Sigmoid colon (tissue), 7 donors: ENCODE data around the gene SUSD3. TPM values are rescaled to one million over a fixed set of nuclear protein-coding genes. Genes with fewer than 3 reads are reported as not detected.
A peak's percentile ranks its signal among the peaks of the same experiment; 100 is the strongest.

Experiments
- DNase-seq: peaks from one replicate; pipeline ENCODE4 v3.0.0-alpha.2; 2019
- H3K27ac ChIP-seq, 4 donors: fragments of 200-600 bp; sonication (generic); one replicate each; pipeline ENCODE4 v1.5.1; 2016 to 2019; ENCODE audit warnings: mild to moderate bottlenecking in 1 of 4
- H3K27me3 ChIP-seq, 3 donors: fragments of 200-600 bp; sonication (generic); one replicate each; pipeline ENCODE4 v1.5.1; 2019; ENCODE audit warnings: mild to moderate bottlenecking in 1 of 3
- H3K36me3 ChIP-seq, 4 donors: fragments of 200-600 bp; sonication (generic); one replicate each; pipeline ENCODE4 v1.5.1; 2016 to 2019
- H3K4me1 ChIP-seq, 4 donors: fragments of 200-600 bp; sonication (generic); one replicate each; pipeline ENCODE4 v1.5.1; 2017 to 2019
- H3K4me3 ChIP-seq, 4 donors: fragments of 200-600 bp; sonication (generic); one replicate each; pipeline ENCODE4 v1.5.1; 2017 to 2019; ENCODE audit warnings: mild to moderate bottlenecking in 2 of 4, moderate library complexity in 1 of 4
- H3K9me3 ChIP-seq, 4 donors: fragments of 200-600 bp in 3 of 4; sonication (generic) in 3 of 4; one replicate each; pipeline versions ENCODE4 v1.5.1 to v1.6.1; 2013 to 2019
- CTCF ChIP-seq, 4 experiments: fragments of 450-650 bp in 3 of 4; fragments of 200-600 bp in 1 of 4; IDR thresholded peaks; one replicate each; pipeline ENCODE4 v1.5.1; 2016 to 2019; ENCODE audit warnings: antibody characterized with exemption in 4 of 4, mild to moderate bottlenecking in 3 of 4, moderate library complexity in 2 of 4
- EP300 ChIP-seq, 4 donors: sonication (generic); formaldehyde crosslinking; IDR thresholded peaks; one replicate each; pipeline ENCODE4 v1.6.1; 2017; ENCODE audit warnings: antibody characterized with exemption in 4 of 4
- POLR2A ChIP-seq, 2 donors: fragments of 450-650 bp; IDR thresholded peaks; one replicate each; pipeline ENCODE4 v1.6.1; 2016; ENCODE audit warnings: antibody characterized with exemption in 2 of 2, mild to moderate bottlenecking in 2 of 2, moderate library complexity in 2 of 2
- POLR2AphosphoS5 ChIP-seq, 4 donors: sonication (generic); formaldehyde crosslinking; IDR thresholded peaks; one replicate each; pipeline ENCODE4 v1.6.1; 2017; ENCODE audit warnings: antibody characterized with exemption in 4 of 4
- WGBS, 2 donors: extraction: QIAGEN DNeasy Blood & Tissue Kit; methylation state at CpG; one replicate each; pipeline ENCODE4 v1.1.7; 2013; 5-methylcytosine and 5-hydroxymethylcytosine counted together
- intact Hi-C: fragments of 100-400 bp; cut with DNase I; formaldehyde crosslinking; loops from one replicate; pipeline ENCODE4 v1.15.1; 2023
- polyA plus RNA-seq, 3 donors: library from polyadenylated mRNA; stranded (reverse); fragments of 200-250 nt; gene quantifications; one replicate each; pipeline ENCODE4 v1.2.3, GENCODE V29; 2013
- total RNA-seq, 4 donors: library from RNA; depleted of rRNA; stranded (reverse); fragments of >200 nt; gene quantifications; one replicate each; pipeline ENCODE4 v1.1.0, GENCODE V29; 2016
- donor health status: healthy with polysubstance abuse.
- donor health status: Bipolar disorder and iron deficiency.
- donor health status: healthy.

SUSD3 gene
- total and polyA plus RNA-seq, 7 donors, result 0.92 to 15.2 (median 4.7) TPM; not detected in 1

GRCh38 chr9:93057703-93058354 lies 672 bp upstream of the SUSD3 start:
- TF ChIP-seq POLR2AphosphoS5 (IDR thresholded peaks at IDR 0.05) (no peak), CTCF (IDR thresholded peaks at IDR 0.05) (no peak), EP300 (IDR thresholded peaks at IDR 0.05) (no peak), POLR2A (IDR thresholded peaks at IDR 0.05) (no peak)
- no peak for DNase-seq
- H3K9me3 ChIP-seq, result no peaks in the 10 kb centered on the region
- peak overlapping the region in 3 of 4 donors; percentile 18 to 52 (median 42) for H3K27ac ChIP-seq
- H3K27me3 ChIP-seq, result no peaks in the 10 kb centered on the region
- peak overlapping the region in 2 of 4 donors; percentile 46 to 60 for H3K4me3 ChIP-seq
- H3K4me1 ChIP-seq, result peaks cover 0 to 36% (median 23%) of the 10 kb centered on the region in 4 donors
- H3K36me3 ChIP-seq, result no peaks in the 10 kb centered on the region
- intact Hi-C loops, result no loop called here
- WGBS, 2 donors, result 56% methylated on average over 14 of the region's 14 CpGs

- Histone ChIP-seq H3K9me3 (no peaks in the 10 kb centered on the region), H3K4me1 (peaks cover 0 to 36% (median 23%) of the 10 kb centered on the region in 4 donors), H3K27me3 (no peaks in the 10 kb centered on the region), H3K36me3 (no peaks in the 10 kb centered on the region), H3K27ac (peak overlapping the region; percentile 12 to 52 (median 30)), H3K4me3 (peak overlapping the region; percentile 36 to 60 (median 50))
- TF ChIP-seq CTCF (IDR thresholded peaks at IDR 0.05) (no peak), EP300 (IDR thresholded peaks at IDR 0.05) (no peak), POLR2AphosphoS5 (IDR thresholded peaks at IDR 0.05) (no peak), POLR2A (IDR thresholded peaks at IDR 0.05) (no peak)
- WGBS, 2 donors, result 15 to 18% methylated on average over 53 of the region's 53 CpGs
- intact Hi-C loops, result no loop called here
- DNase-seq, result no peak
Observed at GRCh38 chr9:93059011-93059714, 662 bp downstream of the SUSD3 start.

- intact Hi-C loops, result no loop called here
- Histone ChIP-seq H3K27ac (peak overlapping the region in 1 of 4 donors; percentile 12), H3K9me3 (no peaks in the 10 kb centered on the region), H3K36me3 (no peaks in the 10 kb centered on the region), H3K4me3 (no peak overlapping the region), H3K27me3 (no peaks in the 10 kb centered on the region), H3K4me1 (peaks cover 0 to 36% (median 23%) of the 10 kb centered on the region in 4 donors)
- no peak for DNase-seq
- 59 to 78% methylated on average over 7 of the region's 7 CpGs for WGBS, 2 donors
- TF ChIP-seq POLR2AphosphoS5 (IDR thresholded peaks at IDR 0.05) (no peak), POLR2A (IDR thresholded peaks at IDR 0.05) (no peak), CTCF (IDR thresholded peaks at IDR 0.05) (no peak), EP300 (IDR thresholded peaks at IDR 0.05) (no peak)
Observed at GRCh38 chr9:93059715-93060578, 1.4 kb downstream of the SUSD3 start.

- Histone ChIP-seq H3K4me3 (no peak overlapping the region), H3K9me3 (no peaks in the 10 kb centered on the region), H3K27me3 (no peaks in the 10 kb centered on the region), H3K4me1 (peaks cover 0 to 36% (median 23%) of the 10 kb centered on the region in 4 donors), H3K36me3 (no peaks in the 10 kb centered on the region), H3K27ac (no peak overlapping the region)
- no peak for TF ChIP-seq EP300 (IDR thresholded peaks at IDR 0.05)
- TF ChIP-seq POLR2A (IDR thresholded peaks at IDR 0.05), result no peak
- TF ChIP-seq CTCF (IDR thresholded peaks at IDR 0.05), result no peak
- no peak for TF ChIP-seq POLR2AphosphoS5 (IDR thresholded peaks at IDR 0.05)
- 61 to 63% methylated on average over 8 of the region's 8 CpGs for WGBS, 2 donors
- intact Hi-C loops, result no loop called here
- no peak for DNase-seq
Observed at GRCh38 chr9:93060746-93061259, 2.3 kb downstream of the SUSD3 start.
